Fibroblast of villous mesenchyme (primary cell): ENCODE results near the gene LRP1B. TPM values are rescaled to one million over a fixed set of nuclear protein-coding genes. Genes with fewer than 3 reads are reported as not detected.

Experiments
- DNase-seq: peaks from one replicate; pipeline ENCODE4 v3.0.0-alpha.2; 2010; ENCODE audit warnings: low read depth
- H3K4me3 ChIP-seq: 2 replicates; pipeline ENCODE4 v1.5.1; 2011; ENCODE audit warnings: low read depth, mild to moderate bottlenecking, low read length
- CTCF ChIP-seq: IDR thresholded peaks from 2 replicates; pipeline ENCODE4 v1.5.1; 2012; ENCODE audit warnings: low read depth, mild to moderate bottlenecking, low read length; ENCODE audit not compliant: insufficient read depth
- total RNA-seq: library from RNA; depleted of rRNA; stranded (reverse); fragments of >200 nt; gene quantifications from 2 replicates; pipeline ENCODE4 v1.2.3, GENCODE V29; 2012

LRP1B gene
- total RNA-seq, 1 donor, result 2.2 TPM

DNA sequence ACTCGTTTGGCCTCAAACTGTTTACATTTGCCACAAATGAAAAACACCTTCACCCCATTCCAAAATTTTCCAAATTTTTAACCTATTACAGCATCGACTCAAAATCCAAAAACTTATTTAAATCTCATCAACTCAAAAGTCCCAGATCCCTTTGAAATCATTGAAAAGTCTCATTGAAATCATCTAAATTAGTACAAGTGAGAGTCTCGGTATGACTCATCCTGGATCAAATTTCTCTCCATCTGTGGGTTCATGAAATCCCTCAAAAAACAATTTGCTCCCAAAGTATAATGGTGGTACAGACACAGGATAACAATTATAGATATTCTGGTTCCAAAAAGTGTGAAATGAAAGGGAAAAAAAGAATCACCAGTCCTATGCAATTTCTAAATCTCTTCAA, 65.1 kb downstream of the LRP1B start:
- TF ChIP-seq CTCF, result no peak
- no peak overlapping the region for H3K4me3 ChIP-seq
- no peak for DNase-seq

DNA sequence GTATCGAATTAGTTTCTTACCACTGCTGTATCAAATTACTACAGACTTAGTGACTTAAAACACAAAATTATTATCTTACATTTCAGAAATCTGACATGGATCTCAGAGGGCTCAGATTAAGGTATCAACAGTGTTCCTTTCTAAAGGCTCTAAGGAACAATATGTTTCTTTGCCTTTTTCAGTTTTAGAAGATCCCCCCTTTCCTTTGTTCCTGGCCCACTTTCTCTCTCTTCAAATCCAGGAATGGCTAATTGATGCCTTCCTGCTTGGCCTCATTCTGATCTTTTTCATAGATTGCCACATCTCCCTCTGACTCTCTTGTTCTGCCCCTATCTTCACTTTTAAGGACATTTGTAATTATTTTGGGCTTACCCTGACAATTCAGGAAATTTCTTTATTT, 65.7 kb downstream of the LRP1B start:
- no peak for DNase-seq
- no peak for TF ChIP-seq CTCF
- H3K4me3 ChIP-seq, result no peak overlapping the region

DNA sequence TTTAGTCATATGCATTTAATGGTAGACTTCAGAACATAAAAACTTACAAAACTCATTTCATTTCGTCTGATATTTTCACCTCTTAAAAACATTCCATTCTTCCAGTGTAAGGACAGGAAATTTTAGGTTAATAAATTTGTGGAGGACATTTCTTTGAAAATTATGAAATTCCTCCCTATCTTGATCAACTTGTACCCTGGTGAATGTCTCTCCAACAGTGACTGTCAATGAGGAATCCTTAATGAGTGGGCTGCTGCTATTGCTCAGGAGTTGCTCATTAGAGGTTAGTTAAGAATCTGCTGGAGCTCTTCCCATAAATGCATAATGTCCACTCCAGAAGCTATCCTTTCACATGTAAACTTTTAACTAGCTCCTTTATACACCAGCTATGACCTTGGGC, 69.1 kb downstream of the LRP1B start:
- no peak for DNase-seq
- TF ChIP-seq CTCF, result no peak

GRCh38 chr2:142058149-142058548, 72.7 kb downstream of the LRP1B start:
- no peak overlapping the region for H3K4me3 ChIP-seq
- no peak for DNase-seq
- TF ChIP-seq CTCF, result no peak

More for the DNA sequence above, 69.1 kb downstream of the LRP1B start:
- no peak overlapping the region for H3K4me3 ChIP-seq

DNA sequence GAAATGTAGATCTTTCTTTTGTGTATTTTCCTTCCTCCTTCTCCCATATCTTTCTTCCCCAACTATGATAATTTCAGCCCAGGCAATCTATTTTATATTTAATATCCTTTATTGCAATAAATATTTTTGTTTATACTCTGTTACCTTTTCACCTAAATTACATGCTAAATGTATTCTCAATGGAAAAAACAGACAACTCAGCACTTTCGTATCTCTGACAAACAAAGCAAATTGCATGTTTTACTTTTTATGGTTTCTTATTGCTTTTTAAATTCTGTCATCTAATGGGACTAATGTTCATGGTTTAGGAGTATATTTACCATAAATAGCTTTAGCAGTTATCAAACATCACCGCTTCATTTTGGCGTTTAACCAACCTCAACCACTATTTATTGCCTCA, 74.0 kb downstream of the LRP1B start:
- DNase-seq, result no peak
- H3K4me3 ChIP-seq, result no peak overlapping the region
- TF ChIP-seq CTCF, result no peak

DNA sequence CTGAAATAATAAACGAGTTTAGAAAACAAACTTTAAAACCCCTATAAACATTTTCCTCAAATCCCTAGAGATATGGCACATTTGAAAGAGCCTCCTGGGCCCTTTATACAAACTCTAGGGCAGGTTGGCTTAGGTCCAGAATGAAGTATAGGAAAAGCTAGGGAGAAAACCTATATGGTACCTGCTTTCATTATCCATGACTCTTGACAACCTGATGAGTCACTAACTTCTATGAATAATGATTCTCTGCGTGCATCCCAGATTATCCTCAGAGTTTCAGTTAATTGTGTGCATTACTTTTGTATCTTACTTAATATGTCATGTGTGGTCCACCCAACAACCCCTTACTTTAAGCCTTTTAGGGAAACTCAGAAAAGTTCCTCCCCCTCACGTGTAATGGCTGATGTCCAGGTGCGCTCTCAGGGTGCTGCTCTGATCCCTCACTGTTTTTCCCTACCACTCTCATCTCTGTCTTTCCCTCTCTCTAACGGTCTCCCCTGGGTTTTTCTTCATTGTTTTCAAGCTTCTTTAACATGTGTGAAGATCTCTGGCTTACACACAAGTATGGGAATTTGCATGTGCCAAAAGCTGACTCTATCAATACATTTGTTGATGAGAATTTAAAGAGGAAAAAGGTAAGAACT, 78.5 kb downstream of the LRP1B start:
- H3K4me3 ChIP-seq, result no peak overlapping the region
- TF ChIP-seq CTCF, result no peak
- no peak for DNase-seq

DNA sequence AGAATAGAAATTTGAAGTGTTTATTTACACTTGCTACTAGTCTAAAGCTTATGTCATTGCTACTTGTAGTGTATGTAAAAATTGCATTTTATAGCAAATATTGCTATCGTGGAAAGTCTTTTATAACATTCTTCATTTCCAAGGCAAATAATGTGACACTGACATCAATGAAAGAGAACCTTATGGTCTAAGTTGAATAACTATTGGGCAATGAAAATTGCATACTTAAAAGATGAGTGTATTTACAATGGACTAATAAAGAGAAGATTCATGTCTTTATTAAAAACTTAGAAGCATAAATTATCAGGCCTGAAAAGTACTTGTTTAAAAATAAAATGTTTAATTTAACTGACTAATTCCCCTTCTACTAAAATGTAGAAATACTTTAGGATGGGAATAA, 82.2 kb downstream of the LRP1B start:
- DNase-seq, result no peak
- H3K4me3 ChIP-seq, result no peak overlapping the region
- TF ChIP-seq CTCF, result no peak
